Kidney epithelial cell (primary cell): ENCODE results near the gene EEF1A1. TPM values are rescaled to one million over a fixed set of nuclear protein-coding genes. Genes with fewer than 3 reads are reported as not detected.

Source experiments
- DNase-seq: peaks from one replicate; pipeline ENCODE4 v3.0.0-alpha.2; 2010; ENCODE audit warnings: low read depth
- H3K27me3 ChIP-seq: 2 replicates; pipeline ENCODE4 v1.6.0; 2011; ENCODE audit warnings: low read length; ENCODE audit not compliant: control insufficient read depth, insufficient read depth
- H3K36me3 ChIP-seq: 2 replicates; pipeline ENCODE4 v1.5.1; 2011; ENCODE audit warnings: low read length; ENCODE audit not compliant: control insufficient read depth, insufficient read depth
- H3K4me3 ChIP-seq: 2 replicates; pipeline ENCODE4 v1.5.1; 2011; ENCODE audit warnings: low read depth, mild to moderate bottlenecking, control low read depth, low read length
- total RNA-seq: library from RNA; depleted of rRNA; stranded (reverse); fragments of >200 nt; gene quantifications from 2 replicates; pipeline ENCODE4 v1.2.3, GENCODE V29; 2015
- TF ChIP-seq, protein P1 (sequence below): IDR thresholded peaks from 2 replicates; pipeline ENCODE4 v1.5.1; 2011; ENCODE audit warnings: mild to moderate bottlenecking, moderate library complexity, low read length, control low read depth, inconsistent platforms; ENCODE audit not compliant: insufficient read depth, poor library complexity, severe bottlenecking

Gene EEF1A1
- total RNA-seq, 1 donor from 2014 or later, result 18,187 TPM

DNA sequence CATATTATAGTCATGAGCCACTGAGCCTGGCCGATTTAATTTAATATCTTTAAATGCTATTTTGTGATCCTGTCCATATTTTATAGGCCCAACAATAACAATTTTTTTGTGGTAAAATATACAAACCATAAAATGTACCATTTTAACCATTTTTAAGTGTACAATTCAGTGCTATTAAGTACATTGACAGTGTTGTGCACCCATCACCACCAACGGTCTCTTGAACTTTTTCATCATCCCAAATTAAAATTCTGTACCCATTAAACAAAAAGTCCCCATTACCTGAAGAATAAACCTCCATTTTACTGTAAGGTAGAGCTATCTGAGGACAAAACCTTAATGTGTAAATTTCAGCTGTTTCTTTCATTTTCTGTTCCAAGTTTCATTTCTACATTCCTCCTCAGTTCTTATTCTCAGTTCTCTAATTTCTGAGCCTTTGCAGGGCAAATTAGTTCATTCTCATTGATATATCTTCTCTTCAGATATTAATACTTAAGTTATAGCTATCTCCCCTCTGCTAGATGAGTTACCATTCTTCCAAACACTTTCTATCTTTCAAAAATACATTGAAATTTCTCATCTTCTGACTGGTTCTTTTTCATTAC lies 49.0 kb downstream of the EEF1A1 start:
- TF ChIP-seq, protein P1, sequence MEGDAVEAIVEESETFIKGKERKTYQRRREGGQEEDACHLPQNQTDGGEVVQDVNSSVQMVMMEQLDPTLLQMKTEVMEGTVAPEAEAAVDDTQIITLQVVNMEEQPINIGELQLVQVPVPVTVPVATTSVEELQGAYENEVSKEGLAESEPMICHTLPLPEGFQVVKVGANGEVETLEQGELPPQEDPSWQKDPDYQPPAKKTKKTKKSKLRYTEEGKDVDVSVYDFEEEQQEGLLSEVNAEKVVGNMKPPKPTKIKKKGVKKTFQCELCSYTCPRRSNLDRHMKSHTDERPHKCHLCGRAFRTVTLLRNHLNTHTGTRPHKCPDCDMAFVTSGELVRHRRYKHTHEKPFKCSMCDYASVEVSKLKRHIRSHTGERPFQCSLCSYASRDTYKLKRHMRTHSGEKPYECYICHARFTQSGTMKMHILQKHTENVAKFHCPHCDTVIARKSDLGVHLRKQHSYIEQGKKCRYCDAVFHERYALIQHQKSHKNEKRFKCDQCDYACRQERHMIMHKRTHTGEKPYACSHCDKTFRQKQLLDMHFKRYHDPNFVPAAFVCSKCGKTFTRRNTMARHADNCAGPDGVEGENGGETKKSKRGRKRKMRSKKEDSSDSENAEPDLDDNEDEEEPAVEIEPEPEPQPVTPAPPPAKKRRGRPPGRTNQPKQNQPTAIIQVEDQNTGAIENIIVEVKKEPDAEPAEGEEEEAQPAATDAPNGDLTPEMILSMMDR, result no peak
- DNase-seq, result no peak

More for the DNA sequence above, 49.0 kb downstream of the EEF1A1 start:
- Histone ChIP-seq H3K27me3 (no peaks in the 10 kb centered on the region), H3K36me3 (peaks cover 2% of the 10 kb centered on the region), H3K4me3 (no peak overlapping the region)

Other genes with a start within 250 kb of the EEF1A1 start
- not detected in 2 replicates for gene DPPA5, start 166.8 kb downstream of the EEF1A1 start, total RNA-seq
- gene KHDC3L, start 158.4 kb downstream of the EEF1A1 start, total RNA-seq, result not detected in 2 replicates
- 0.41 and 0.50 TPM in 2 replicates for gene OOEP, start 151.1 kb downstream of the EEF1A1 start, total RNA-seq
- gene DDX43, start 126.2 kb downstream of the EEF1A1 start, total RNA-seq, result 1.1 and 1.2 TPM in 2 replicates
- 8.1 and 9.5 TPM in 2 replicates for gene CGAS, start 68.7 kb downstream of the EEF1A1 start, total RNA-seq
- gene MTO1, start 59.3 kb downstream of the EEF1A1 start, total RNA-seq, result 27.5 and 34.9 TPM in 2 replicates
- gene SLC17A5, start 133.0 kb upstream of the EEF1A1 start, total RNA-seq, result 18.4 and 22.5 TPM in 2 replicates
- 8.6 and 10.4 TPM in 2 replicates for gene CD109, start 175.2 kb upstream of the EEF1A1 start, total RNA-seq